ENCODE measurements around the gene PEAK1.

- TF ChIP-seq POLR2A (IDR thresholded peaks at IDR 0.05) (no peak), CTCF (IDR thresholded peaks at IDR 0.05) (no peak)
These were observed 28.4 kb downstream of the PEAK1 start for GRCh38 chr15:77391372-77391951.
